NCI-H345 (cell line): ENCODE data around the gene CDK4.
"Not testable (repeated sequence)": the region's sequence is repeated elsewhere in the genome, so short reads cannot be mapped to it uniquely, and the experiment has no call there.

Experiments used
- DNase-seq: peaks from one replicate; lab custom pipeline; 2025; lab: John Stamatoyannopoulos, UW

The CDK4 gene

GRCh38 chr12:57751788-57752667 lies at the start of gene CDK4:
CDK4 (minus strand) TSS chr12:57752310; CDS start chr12:57751717, 593 bp downstream.
- peak; percentile 99 for DNase-seq

- DNase-seq = no peak
Observed at GRCh38 chr12:57800965-57801364, 48.9 kb upstream of the CDK4 start.

- DNase-seq = no peak
Observed at GRCh38 chr12:57797933-57798332, 45.8 kb upstream of the CDK4 start.

- no peak for DNase-seq
Observed at GRCh38 chr12:57796996-57797395, 44.9 kb upstream of the CDK4 start.

- no peak for DNase-seq
Observed at GRCh38 chr12:57795354-57795753, 43.2 kb upstream of the CDK4 start.

GRCh38 chr12:57793920-57794319 lies 41.8 kb upstream of the CDK4 start:
- no peak for DNase-seq

- DNase-seq = no peak
Observed at GRCh38 chr12:57783861-57784260, 31.8 kb upstream of the CDK4 start.

GRCh38 chr12:57783466-57783801 lies 31.3 kb upstream of the CDK4 start:
- DNase-seq = no peak

- DNase-seq = peak; percentile 95
Observed at GRCh38 chr12:57782608-57783465, 30.7 kb upstream of the CDK4 start, which contains the start of gene TSFM. TSFM (plus strand) TSS chr12:57782787; CDS start chr12:57782802, 15 bp downstream.

GRCh38 chr12:57782243-57782607 lies 30.1 kb upstream of the CDK4 start:
- DNase-seq = no peak

GRCh38 chr12:57781801-57782200 lies 29.7 kb upstream of the CDK4 start:
- no peak for DNase-seq

GRCh38 chr12:57781244-57781643 lies 29.1 kb upstream of the CDK4 start:
- DNase-seq = no peak

- DNase-seq = no peak
Observed at GRCh38 chr12:57780284-57780897, 28.3 kb upstream of the CDK4 start.

GRCh38 chr12:57779736-57780135 lies 27.6 kb upstream of the CDK4 start:
- no peak for DNase-seq

- DNase-seq = no peak
Observed at GRCh38 chr12:57777911-57778310, 25.8 kb upstream of the CDK4 start.

GRCh38 chr12:57777367-57777766 lies 25.3 kb upstream of the CDK4 start:
- no peak for DNase-seq

GRCh38 chr12:57776247-57776587 lies 24.1 kb upstream of the CDK4 start:
- DNase-seq = no peak

GRCh38 chr12:57775563-57776246 lies 23.6 kb upstream of the CDK4 start:
- no peak for DNase-seq

GRCh38 chr12:57775044-57775443 lies 22.9 kb upstream of the CDK4 start:
- DNase-seq = no peak

GRCh38 chr12:57774634-57775033 lies 22.5 kb upstream of the CDK4 start:
- DNase-seq = not testable (repeated sequence)

- DNase-seq = peak; percentile 45
Observed at GRCh38 chr12:57772429-57773322, 20.6 kb upstream of the CDK4 start, which contains the start of gene EEF1AKMT3. EEF1AKMT3 (plus strand) TSS chr12:57772614; CDS start chr12:57772725, 111 bp downstream.
